Panc1 (cell line): ENCODE results near the gene ALX1.

Experiments used
- CTCF ChIP-seq: fragments of 450-650 bp; IDR thresholded peaks from 2 replicates; pipeline ENCODE4 v1.5.1; 2017; ENCODE audit warnings: mild to moderate bottlenecking
- POLR2AphosphoS5 ChIP-seq: IDR thresholded peaks from 2 replicates; pipeline ENCODE4 v1.6.1; 2012; ENCODE audit warnings: mild to moderate bottlenecking, low read depth, low read length, moderate library complexity

GRCh38 chr12:85278598-85279448 is 1.2 kb upstream of the ALX1 start:
- TF ChIP-seq CTCF (no peak), POLR2AphosphoS5 (no peak)
